Measurements from ENCODE around the gene RNF20.
"Not testable (repeated sequence)": the region's sequence is repeated elsewhere in the genome, so short reads cannot be mapped to it uniquely, and the experiment has no call there.

Gene RNF20

DNA sequence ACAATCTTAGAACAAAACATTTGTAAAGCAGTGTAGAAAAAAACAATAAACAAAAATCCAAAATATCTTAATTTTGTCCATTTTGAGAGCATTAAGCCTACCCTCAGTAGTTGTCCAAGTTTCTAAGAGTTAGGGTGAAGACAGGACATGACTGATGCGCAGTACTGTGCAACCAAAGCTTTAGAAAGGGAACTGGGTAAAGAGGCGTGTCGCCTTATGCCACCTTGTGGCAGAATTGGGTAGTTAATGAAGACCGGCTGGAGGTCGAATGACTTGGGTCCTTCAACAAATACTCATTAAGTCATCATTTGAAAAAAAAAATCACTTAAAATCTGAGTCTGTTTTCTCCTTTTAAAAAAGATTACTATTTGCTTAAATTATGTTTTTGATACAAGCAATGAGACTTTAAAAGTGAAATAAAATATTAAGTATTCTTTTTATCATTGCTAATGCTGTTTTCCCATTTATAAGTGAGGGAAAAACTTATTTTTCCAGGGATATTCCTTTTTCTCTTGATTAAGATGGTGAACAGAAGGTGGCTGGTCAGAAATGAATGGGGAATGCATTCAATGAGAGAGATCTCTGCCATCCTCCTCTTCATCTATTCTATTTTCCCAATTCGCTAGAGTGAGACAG lies 3.5 kb upstream of the RNF20 start:
- DNase-seq (ENCODE audit: low read depth) = no peak

GRCh38 chr9:101536351-101536750 lies 2.7 kb downstream of the RNF20 start:
- no peak for DNase-seq (ENCODE audit: low read depth)

- no peak for DNase-seq (ENCODE audit: low read depth)
Observed at GRCh38 chr9:101536938-101537337, 3.3 kb downstream of the RNF20 start.

GRCh38 chr9:101540069-101540468 lies 6.4 kb downstream of the RNF20 start:
- no peak for DNase-seq (ENCODE audit: low read depth)

DNA sequence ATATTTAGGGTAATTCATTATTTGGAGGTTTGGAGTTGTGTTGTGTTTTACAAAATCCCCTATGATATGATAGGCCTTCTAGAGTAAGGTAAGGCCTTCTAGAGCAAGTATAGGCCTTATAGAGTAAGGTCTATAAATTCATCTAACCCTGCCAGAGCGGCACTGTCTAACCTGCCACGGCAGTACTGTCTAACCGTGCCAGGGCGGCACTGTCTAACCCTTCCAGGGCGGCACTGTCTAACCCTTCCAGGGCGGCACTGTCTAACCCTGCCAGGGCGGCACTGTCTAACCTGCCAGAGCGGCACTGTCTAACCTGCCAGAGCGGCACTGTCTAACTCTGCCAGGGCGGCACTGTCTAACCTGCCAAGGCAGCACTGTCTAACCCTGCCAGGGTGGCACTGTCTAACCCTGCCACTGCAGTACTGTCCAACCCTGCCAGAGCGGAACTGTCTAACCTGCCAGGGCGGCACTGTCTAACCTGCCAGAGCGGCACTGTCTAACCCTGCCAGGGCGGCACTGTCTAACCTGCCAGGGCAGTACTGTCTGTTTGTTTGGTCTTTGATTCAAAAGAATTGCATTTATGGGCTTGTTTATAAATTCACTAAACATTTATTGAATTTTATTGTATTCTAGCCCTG lies 9.6 kb downstream of the RNF20 start:
- no peak for DNase-seq (ENCODE audit: low read depth)

- DNase-seq (ENCODE audit: low read depth) = not testable (repeated sequence)
Observed at GRCh38 chr9:101549472-101550098, 15.9 kb downstream of the RNF20 start.

- no peak for DNase-seq (ENCODE audit: low read depth)
Observed at GRCh38 chr9:101561740-101562139, 28.1 kb downstream of the RNF20 start.

DNA sequence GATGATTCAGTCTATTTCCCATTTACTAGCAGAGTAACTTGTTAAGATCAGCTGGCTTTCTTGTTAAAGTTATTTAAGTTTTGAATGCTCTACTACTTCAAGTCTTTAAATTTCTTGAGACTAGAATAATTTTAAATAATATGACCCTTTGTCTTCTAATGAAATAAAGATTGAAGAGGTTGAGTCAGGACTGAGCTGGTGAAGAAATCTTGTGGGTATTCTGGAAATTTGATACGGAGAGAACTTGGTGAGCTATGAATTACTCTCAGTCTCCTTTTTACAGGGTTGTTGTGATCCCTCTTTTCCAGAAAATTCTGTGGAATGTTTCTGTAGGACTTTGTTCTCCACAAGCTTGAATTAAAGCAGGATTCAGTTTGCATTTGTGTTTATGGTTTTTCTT lies 29.3 kb downstream of the RNF20 start:
- no peak for DNase-seq (ENCODE audit: low read depth)

DNA sequence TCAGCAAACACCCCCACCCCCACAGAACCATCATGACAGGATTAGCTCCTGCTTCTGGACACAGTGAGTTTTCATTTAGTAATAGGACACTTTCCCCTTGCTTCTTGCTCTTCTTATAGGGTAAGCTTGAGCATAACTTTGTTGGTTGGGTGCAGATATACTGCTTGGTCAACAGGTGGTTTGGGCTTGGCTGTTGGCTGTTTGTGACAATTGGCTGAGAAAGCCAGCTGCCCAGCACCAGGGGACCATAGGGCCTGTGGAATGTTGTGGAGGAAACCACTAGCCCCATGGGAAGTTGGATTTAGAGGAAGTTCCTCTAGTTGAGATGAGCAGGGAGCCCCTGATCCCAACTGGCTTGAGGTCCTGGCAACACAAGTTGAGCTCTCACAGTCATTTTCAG lies 30.6 kb downstream of the RNF20 start:
- no peak for DNase-seq (ENCODE audit: low read depth)

- peak; percentile 19 for DNase-seq (ENCODE audit: low read depth)
Observed at GRCh38 chr9:101566904-101567724, 33.5 kb downstream of the RNF20 start.

DNA sequence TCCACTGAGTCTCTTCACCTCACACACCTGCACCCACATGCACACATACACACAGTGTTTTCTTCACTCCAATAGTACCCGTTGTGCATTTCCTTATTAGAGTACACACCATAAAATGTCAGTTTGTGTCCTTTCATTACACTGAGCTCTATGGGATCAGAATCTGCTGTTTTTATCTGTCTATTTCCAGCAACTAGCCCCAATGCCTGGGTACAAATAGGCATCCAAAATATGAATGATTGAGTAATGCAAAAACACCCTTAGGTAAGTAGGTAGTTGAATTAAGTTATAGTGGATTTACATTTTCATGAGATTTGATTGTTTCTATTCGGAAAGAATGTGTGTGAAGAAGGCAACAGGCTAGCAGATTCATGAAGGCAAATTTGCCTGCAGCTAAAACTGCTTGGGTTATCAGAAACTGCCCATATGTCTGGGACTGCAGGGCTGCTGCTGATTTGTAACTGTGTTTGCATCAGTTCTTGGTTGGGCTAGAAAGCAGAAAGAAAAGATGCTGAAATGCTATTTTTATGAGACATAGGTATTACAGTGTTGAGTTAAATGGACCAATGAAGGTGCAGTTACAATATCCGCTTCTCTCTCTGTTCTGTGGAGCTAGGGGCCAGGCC lies 34.2 kb downstream of the RNF20 start:
- DNase-seq (ENCODE audit: low read depth) = no peak

- no peak for DNase-seq (ENCODE audit: low read depth)
Observed at GRCh38 chr9:101569741-101570501, 36.3 kb downstream of the RNF20 start.

DNA sequence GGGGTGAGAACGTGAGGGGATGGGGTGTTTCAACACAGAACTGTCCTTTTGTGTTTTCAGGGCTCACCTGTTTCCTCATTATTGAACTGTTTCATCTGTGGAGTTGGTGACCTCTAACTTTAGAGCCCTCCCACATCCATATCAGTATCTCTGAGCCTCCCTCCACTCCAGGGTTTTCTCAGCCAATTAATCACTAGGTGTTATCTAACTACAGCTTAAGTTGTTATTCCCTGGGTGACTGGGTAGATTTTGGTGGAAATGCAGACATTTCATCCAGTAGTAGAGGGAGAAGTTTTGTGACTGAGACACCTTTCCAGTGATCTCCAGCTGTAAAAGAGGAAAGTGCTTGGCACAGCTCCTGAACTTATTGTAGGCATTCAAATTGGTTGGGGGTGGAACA lies 37.5 kb downstream of the RNF20 start:
- no peak for DNase-seq (ENCODE audit: low read depth)

DNA sequence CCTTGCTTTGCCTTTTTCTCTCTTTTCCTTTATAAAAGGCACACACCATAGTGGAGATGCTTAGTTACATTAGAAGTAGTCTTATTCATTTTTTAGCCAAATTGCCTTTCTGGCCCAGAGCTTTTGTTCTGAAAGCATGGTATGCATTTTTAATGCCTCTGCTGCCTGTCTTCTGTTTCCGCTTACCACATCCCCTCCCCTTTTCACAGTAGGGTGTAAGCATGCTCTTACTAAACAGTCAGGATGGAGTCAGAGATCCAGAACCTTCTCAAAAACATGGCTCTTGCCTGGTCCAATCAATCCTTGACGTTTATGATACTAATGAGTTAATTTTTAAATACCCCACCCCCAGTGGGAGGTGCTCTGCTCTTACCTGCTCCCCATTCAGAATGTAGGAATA lies 38.7 kb downstream of the RNF20 start:
- DNase-seq (ENCODE audit: low read depth) = no peak

DNA sequence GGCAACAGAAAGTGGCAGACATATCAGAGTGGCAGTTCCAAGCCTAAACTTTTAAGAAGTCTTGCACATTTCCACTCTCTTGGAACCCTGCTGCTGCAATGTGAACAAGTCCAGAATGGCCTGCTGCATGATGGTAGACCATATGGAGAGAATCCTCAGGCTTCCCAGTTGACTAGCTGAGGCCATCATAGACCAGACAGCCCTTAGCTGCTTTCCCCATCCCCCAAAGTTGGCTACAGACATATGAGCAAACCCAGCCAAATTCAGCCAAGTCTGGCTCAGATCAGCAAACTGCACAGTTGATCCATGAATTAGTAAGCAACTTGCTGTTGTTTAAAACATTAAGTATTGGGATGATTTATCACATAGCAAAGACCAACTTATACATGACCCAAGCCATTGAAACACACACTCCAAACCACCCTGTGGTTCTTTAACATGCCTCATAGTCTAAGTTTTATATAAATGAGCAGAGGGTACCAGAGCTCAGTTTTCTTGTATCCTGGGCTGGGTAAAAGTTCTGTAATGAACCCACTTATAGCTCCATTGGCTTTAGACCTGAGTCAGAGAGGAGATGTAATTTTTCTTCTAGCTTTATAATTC lies 41.2 kb downstream of the RNF20 start:
- no peak for DNase-seq (ENCODE audit: low read depth)

GRCh38 chr9:101578378-101578777 lies 44.7 kb downstream of the RNF20 start:
- DNase-seq (ENCODE audit: low read depth) = no peak

GRCh38 chr9:101579711-101580545 lies 46.3 kb downstream of the RNF20 start:
- no peak for DNase-seq (ENCODE audit: low read depth)

DNA sequence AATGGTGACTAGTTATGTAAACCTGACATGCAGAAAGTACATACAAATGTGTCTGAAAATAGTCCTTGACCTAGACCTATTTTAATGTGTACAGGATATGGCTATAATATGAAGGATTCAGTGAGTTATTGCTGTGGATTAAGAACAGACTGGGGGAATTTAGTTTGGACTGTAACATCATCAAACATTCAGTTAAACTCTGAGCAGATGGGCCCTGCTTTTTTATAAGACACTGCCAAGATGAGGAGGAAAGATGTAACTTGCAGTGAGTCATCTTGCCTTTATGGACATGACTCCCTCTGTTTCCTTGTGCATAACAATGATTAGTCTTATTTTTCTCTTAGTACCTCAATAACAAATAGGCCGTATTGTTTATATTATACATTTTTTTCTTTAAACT lies 48.9 kb downstream of the RNF20 start:
- peak; percentile 28 for DNase-seq (ENCODE audit: low read depth)

- DNase-seq (ENCODE audit: low read depth) = no peak
Observed at GRCh38 chr9:101585740-101586139, 52.1 kb downstream of the RNF20 start.

GRCh38 chr9:101586651-101587050 lies 53.0 kb downstream of the RNF20 start:
- no peak for DNase-seq (ENCODE audit: low read depth)
